ENCODE data around the gene PRC1.
"Not testable (repeated sequence)": the region's sequence is repeated elsewhere in the genome, so short reads cannot be mapped to it uniquely, and the experiment has no call there.

GRCh38 chr15:90926766-90927165 is 67.6 kb downstream of the PRC1 start:
- TF ChIP-seq POLR2A, POLR2AphosphoS5 (IDR thresholded peaks at IDR 0.05; ENCODE audit: low read depth, low read length): not testable (repeated sequence)
